Measurements from ENCODE around the gene MEI4.
"Not testable (repeated sequence)": the region's sequence is repeated elsewhere in the genome, so short reads cannot be mapped to it uniquely, and the experiment has no call there.

MEI4 gene

DNA sequence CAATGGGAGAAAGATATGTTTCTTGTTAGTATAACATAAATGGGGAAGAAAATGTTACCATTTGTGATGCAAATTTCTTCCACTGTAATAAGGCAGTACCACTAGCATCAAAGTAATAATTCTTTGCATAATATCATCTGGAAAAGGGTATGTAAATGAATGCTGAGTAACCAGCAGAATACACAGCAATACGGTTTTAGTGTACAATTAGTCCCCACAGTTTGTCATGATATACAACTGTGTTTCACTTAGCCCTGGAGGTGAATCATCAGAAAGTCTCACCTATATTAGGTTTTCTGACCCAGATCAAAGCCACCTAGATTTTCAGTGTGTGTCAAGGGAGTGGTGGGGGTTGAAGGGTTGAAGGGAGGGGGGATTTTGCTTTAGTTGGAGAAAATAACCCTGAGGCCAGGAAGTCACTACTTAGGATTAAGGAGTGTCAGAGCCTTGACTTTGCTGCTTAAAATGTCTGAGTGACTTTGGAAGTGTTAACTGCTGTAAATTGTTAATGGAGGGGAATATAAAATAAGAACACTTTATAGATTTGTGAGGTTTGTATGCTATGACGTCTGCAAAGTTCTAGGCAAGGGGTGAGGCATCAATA is 8.6 kb upstream of the MEI4 start:
- Histone ChIP-seq H3K9me3 (ENCODE audit: control insufficient read depth, low read length) (no peaks in the 10 kb centered on the region), H3K4me3 (ENCODE audit: low read length) (no peak overlapping the region), H3K4me1 (ENCODE audit: control insufficient read depth, insufficient read depth, low read length) (peaks cover 7% of the 10 kb centered on the region)

GRCh38 chr6:77650098-77650663 is 2.7 kb upstream of the MEI4 start:
- Histone ChIP-seq H3K9ac (ENCODE audit: low read length) (no peak overlapping the region), H3K4me3 (ENCODE audit: low read length) (no peak overlapping the region)

More for the DNA sequence above, 8.6 kb upstream of the MEI4 start:
- Histone ChIP-seq H3K36me3 (ENCODE audit: control insufficient read depth, insufficient read depth, low read length) (no peaks in the 10 kb centered on the region), H3K9ac (ENCODE audit: low read length) (no peak overlapping the region), H3K27me3 (ENCODE audit: control insufficient read depth, insufficient read depth, low read length) (no peaks in the 10 kb centered on the region)

GRCh38 chr6:77653816-77654215 is 977 bp downstream of the MEI4 start:
- H3K4me1 ChIP-seq (ENCODE audit: control insufficient read depth, insufficient read depth, low read length) = no peaks in the 10 kb centered on the region

More at GRCh38 chr6:77650098-77650663, 2.7 kb upstream of the MEI4 start:
- Histone ChIP-seq H3K36me3 (ENCODE audit: control insufficient read depth, insufficient read depth, low read length) (no peaks in the 10 kb centered on the region), H3K9me3 (ENCODE audit: control insufficient read depth, low read length) (no peaks in the 10 kb centered on the region), H3K27me3 (ENCODE audit: control insufficient read depth, insufficient read depth, low read length) (no peaks in the 10 kb centered on the region), H3K4me1 (ENCODE audit: control insufficient read depth, insufficient read depth, low read length) (no peaks in the 10 kb centered on the region)

DNA sequence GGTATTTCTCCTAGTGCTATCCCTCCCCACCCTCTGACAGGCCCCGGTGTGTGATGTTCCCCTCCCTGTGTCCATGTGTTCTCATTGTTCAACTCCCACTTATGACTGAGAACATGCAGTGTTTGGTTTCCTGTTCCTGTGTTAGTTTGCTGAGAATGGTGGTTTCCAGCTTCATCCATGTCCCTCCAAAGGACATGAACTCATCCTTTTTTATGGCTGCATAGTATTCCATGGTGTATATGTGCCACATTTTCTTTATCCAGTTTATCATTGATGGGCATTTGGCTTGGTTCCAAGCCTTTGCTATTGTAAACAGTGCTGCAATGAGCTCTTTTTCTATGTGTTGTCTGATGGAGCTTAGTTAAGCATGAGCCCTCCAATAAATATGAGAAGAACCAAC is 2.2 kb downstream of the MEI4 start:
- not testable (repeated sequence) for H3K9me3 ChIP-seq (ENCODE audit: control insufficient read depth, low read length); H3K4me3 ChIP-seq (ENCODE audit: low read length); H3K36me3 ChIP-seq (ENCODE audit: control insufficient read depth, insufficient read depth, low read length); H3K4me1 ChIP-seq (ENCODE audit: control insufficient read depth, insufficient read depth, low read length); H3K27me3 ChIP-seq (ENCODE audit: control insufficient read depth, insufficient read depth, low read length); H3K9ac ChIP-seq (ENCODE audit: low read length)

More at GRCh38 chr6:77653816-77654215, 977 bp downstream of the MEI4 start:
- Histone ChIP-seq H3K27me3 (ENCODE audit: control insufficient read depth, insufficient read depth, low read length) (no peaks in the 10 kb centered on the region), H3K9me3 (ENCODE audit: control insufficient read depth, low read length) (no peaks in the 10 kb centered on the region), H3K4me3 (ENCODE audit: low read length) (no peak overlapping the region), H3K9ac (ENCODE audit: low read length) (no peak overlapping the region), H3K36me3 (ENCODE audit: control insufficient read depth, insufficient read depth, low read length) (no peaks in the 10 kb centered on the region)

- Histone ChIP-seq H3K9ac (ENCODE audit: low read length) (no peak overlapping the region), H3K4me3 (ENCODE audit: low read length) (no peak overlapping the region), H3K4me1 (ENCODE audit: control insufficient read depth, insufficient read depth, low read length) (no peaks in the 10 kb centered on the region), H3K27me3 (ENCODE audit: control insufficient read depth, insufficient read depth, low read length) (no peaks in the 10 kb centered on the region), H3K36me3 (ENCODE audit: control insufficient read depth, insufficient read depth, low read length) (no peaks in the 10 kb centered on the region), H3K9me3 (ENCODE audit: control insufficient read depth, low read length) (no peaks in the 10 kb centered on the region)
Observed at GRCh38 chr6:77656999-77657764, 4.3 kb downstream of the MEI4 start.

DNA sequence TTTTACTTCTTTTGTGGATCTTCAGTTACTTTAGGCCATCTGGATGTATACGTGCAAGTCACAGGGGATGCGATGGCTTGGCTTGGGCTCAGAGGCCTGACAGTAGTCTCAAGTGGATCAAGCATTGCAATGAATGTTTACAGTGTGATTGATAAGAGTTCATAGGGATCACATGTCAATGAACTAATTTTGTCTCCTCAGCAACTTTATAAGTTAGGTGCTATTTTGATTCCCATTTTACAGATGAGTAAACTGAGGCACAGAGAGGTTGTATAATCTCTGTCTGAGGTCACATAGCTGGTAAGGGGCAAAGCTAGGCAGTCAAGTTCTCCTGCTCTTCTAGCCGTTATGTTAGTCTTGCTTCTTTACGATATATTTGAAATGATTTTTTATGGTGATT is 13.5 kb downstream of the MEI4 start:
- H3K27me3 ChIP-seq (ENCODE audit: control insufficient read depth, insufficient read depth, low read length) = no peaks in the 10 kb centered on the region
- H3K4me3 ChIP-seq (ENCODE audit: low read length) = no peak overlapping the region
- H3K9me3 ChIP-seq (ENCODE audit: control insufficient read depth, low read length) = no peaks in the 10 kb centered on the region
- H3K4me1 ChIP-seq (ENCODE audit: control insufficient read depth, insufficient read depth, low read length) = no peaks in the 10 kb centered on the region
- no peaks in the 10 kb centered on the region for H3K36me3 ChIP-seq (ENCODE audit: control insufficient read depth, insufficient read depth, low read length)
- H3K9ac ChIP-seq (ENCODE audit: low read length) = no peak overlapping the region

DNA sequence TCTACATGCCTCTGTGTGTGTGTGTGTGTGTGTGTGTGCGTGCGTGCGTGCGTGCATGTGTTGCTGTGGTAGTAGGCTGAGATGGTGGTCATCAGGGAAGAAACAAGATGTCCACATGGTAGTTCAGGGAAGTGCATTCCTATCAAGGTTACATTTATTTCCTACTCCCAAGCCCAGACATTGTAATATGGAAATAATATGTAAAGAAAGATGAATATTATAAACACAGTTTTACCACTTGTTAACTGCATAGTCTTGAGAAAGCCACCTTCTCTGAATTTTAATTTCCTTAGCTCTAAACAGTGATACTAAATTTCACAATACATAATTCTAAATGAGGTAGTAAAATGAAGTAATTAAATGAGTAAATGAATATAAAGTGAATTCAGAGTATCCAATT is 14.0 kb downstream of the MEI4 start:
- no peaks in the 10 kb centered on the region for H3K36me3 ChIP-seq (ENCODE audit: control insufficient read depth, insufficient read depth, low read length)
- H3K9ac ChIP-seq (ENCODE audit: low read length) = no peak overlapping the region
- no peaks in the 10 kb centered on the region for H3K27me3 ChIP-seq (ENCODE audit: control insufficient read depth, insufficient read depth, low read length)
- no peaks in the 10 kb centered on the region for H3K4me1 ChIP-seq (ENCODE audit: control insufficient read depth, insufficient read depth, low read length)
- no peaks in the 10 kb centered on the region for H3K9me3 ChIP-seq (ENCODE audit: control insufficient read depth, low read length)
- H3K4me3 ChIP-seq (ENCODE audit: low read length) = no peak overlapping the region

DNA sequence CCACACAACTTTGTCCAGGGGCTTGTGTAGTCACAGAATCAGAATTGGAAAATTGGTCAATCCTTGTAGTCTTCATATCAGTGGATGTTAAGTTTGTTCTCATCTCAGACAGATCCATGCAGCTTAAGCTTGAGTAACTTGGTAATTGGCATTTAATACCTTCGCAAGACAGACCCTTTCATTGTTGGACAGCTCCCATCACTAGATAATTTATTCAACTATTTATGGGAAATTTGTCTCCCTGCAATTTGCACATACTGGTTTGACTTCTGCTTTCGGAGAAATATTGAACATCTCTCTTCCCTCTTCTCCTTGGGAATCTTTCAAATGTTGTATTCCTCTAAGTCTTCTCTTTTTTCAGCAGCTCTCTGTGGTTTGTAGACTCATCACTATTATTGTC is 17.1 kb downstream of the MEI4 start:
- H3K27me3 ChIP-seq (ENCODE audit: control insufficient read depth, insufficient read depth, low read length) = no peaks in the 10 kb centered on the region
- H3K36me3 ChIP-seq (ENCODE audit: control insufficient read depth, insufficient read depth, low read length) = no peaks in the 10 kb centered on the region
- no peaks in the 10 kb centered on the region for H3K9me3 ChIP-seq (ENCODE audit: control insufficient read depth, low read length)
- no peak overlapping the region for H3K4me3 ChIP-seq (ENCODE audit: low read length)
- H3K4me1 ChIP-seq (ENCODE audit: control insufficient read depth, insufficient read depth, low read length) = peaks cover 16% of the 10 kb centered on the region
- no peak overlapping the region for H3K9ac ChIP-seq (ENCODE audit: low read length)

DNA sequence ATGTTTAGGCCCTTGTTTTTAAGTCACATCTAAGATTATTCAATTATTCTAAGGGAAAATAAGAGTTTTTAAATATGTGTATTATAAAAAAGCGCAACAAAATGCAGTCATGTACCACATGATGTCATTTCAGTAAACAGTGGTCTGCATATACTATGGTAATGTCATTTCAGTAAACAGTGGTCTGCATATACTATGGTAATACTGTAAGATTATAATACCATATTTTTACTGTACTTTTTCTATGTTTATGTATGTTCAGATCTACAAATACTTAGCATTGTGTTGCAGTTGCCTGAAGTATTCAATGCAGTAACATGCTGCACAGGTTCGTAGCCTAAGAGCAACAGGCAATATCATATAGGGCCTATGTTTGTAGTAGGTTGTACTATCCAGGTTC is 21.4 kb downstream of the MEI4 start:
- Histone ChIP-seq H3K4me1 (ENCODE audit: control insufficient read depth, insufficient read depth, low read length) (peaks cover 16% of the 10 kb centered on the region), H3K27me3 (ENCODE audit: control insufficient read depth, insufficient read depth, low read length) (no peaks in the 10 kb centered on the region), H3K36me3 (ENCODE audit: control insufficient read depth, insufficient read depth, low read length) (no peaks in the 10 kb centered on the region), H3K4me3 (ENCODE audit: low read length) (no peak overlapping the region), H3K9me3 (ENCODE audit: control insufficient read depth, low read length) (no peaks in the 10 kb centered on the region), H3K9ac (ENCODE audit: low read length) (no peak overlapping the region)

- Histone ChIP-seq H3K9ac (ENCODE audit: low read length) (no peak overlapping the region), H3K4me1 (ENCODE audit: control insufficient read depth, insufficient read depth, low read length) (peaks cover 12% of the 10 kb centered on the region), H3K36me3 (ENCODE audit: control insufficient read depth, insufficient read depth, low read length) (no peaks in the 10 kb centered on the region), H3K9me3 (ENCODE audit: control insufficient read depth, low read length) (no peaks in the 10 kb centered on the region), H3K27me3 (ENCODE audit: control insufficient read depth, insufficient read depth, low read length) (no peaks in the 10 kb centered on the region), H3K4me3 (ENCODE audit: low read length) (no peak overlapping the region)
Observed at GRCh38 chr6:77678048-77678447, 25.2 kb downstream of the MEI4 start.

GRCh38 chr6:77683515-77683914 is 30.7 kb downstream of the MEI4 start:
- Histone ChIP-seq H3K27me3 (ENCODE audit: control insufficient read depth, insufficient read depth, low read length) (no peaks in the 10 kb centered on the region), H3K4me3 (ENCODE audit: low read length) (no peak overlapping the region), H3K9me3 (ENCODE audit: control insufficient read depth, low read length) (no peaks in the 10 kb centered on the region), H3K36me3 (ENCODE audit: control insufficient read depth, insufficient read depth, low read length) (no peaks in the 10 kb centered on the region), H3K4me1 (ENCODE audit: control insufficient read depth, insufficient read depth, low read length) (no peaks in the 10 kb centered on the region), H3K9ac (ENCODE audit: low read length) (no peak overlapping the region)

- Histone ChIP-seq H3K9ac (ENCODE audit: low read length) (no peak overlapping the region), H3K4me3 (ENCODE audit: low read length) (no peak overlapping the region), H3K27me3 (ENCODE audit: control insufficient read depth, insufficient read depth, low read length) (no peaks in the 10 kb centered on the region)
Observed at GRCh38 chr6:77686931-77687330, 34.1 kb downstream of the MEI4 start.

More at GRCh38 chr6:77686931-77687330, 34.1 kb downstream of the MEI4 start:
- Histone ChIP-seq H3K9me3 (ENCODE audit: control insufficient read depth, low read length) (no peaks in the 10 kb centered on the region), H3K4me1 (ENCODE audit: control insufficient read depth, insufficient read depth, low read length) (no peaks in the 10 kb centered on the region), H3K36me3 (ENCODE audit: control insufficient read depth, insufficient read depth, low read length) (no peaks in the 10 kb centered on the region)

Measured in mucosa of stomach (tissue), 1 donor.